ENCODE data around the gene ASIC2.

Gene ASIC2

DNA sequence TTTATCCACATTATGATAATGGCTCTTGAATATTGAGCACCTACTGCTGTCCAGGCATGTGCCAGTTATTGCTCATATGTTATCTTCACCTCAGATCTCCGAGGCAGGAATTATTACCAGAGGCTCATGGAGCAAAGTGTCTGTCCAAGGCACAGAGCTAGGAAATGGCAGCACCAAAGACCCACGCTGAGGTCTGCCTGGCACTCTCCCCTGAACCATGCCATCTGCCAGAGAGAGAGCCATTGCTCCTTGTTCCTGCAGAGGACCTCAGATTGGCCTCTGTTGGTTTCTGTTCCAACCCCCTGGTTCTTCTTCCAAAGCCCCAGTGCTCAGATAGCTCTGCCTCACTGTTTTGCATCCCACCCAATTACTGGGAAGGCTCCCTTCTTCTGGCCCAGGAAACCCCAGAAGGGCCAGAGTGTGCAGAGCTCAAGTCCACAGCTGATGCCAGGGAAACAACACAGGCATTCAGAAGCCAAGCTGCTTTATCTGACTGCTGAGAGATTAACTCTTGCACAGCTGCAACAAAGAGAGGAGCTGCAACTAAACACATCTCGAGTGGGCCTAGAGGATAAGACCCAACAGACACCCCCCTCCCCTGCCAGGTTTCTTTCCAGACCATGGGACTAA lies 5.9 kb downstream of the ASIC2 start:
- DNase-seq (ENCODE audit: low read depth), result no peak

GRCh38 chr17:33285413-33285812 lies 7.7 kb downstream of the ASIC2 start:
- DNase-seq (ENCODE audit: low read depth), result no peak

DNA sequence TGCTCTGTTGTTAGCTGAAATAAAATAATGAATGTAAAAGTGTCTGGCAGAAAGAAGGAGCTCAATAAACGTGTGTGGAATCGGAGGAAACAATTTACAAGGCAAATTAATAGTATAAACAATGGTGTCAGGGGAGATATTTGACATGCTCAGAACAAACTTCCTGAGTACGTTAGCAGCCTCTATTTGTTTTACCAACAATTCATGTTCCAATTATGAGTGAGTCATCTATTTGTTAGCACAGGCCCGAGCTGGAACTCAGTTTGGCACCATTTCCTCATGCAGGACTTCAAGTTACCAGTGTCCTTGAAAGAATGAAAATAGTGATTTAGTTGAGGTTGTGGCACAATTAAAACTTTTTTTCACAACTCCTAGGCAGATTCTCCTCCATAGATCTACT lies 9.1 kb downstream of the ASIC2 start:
- no peak for DNase-seq (ENCODE audit: low read depth)

DNA sequence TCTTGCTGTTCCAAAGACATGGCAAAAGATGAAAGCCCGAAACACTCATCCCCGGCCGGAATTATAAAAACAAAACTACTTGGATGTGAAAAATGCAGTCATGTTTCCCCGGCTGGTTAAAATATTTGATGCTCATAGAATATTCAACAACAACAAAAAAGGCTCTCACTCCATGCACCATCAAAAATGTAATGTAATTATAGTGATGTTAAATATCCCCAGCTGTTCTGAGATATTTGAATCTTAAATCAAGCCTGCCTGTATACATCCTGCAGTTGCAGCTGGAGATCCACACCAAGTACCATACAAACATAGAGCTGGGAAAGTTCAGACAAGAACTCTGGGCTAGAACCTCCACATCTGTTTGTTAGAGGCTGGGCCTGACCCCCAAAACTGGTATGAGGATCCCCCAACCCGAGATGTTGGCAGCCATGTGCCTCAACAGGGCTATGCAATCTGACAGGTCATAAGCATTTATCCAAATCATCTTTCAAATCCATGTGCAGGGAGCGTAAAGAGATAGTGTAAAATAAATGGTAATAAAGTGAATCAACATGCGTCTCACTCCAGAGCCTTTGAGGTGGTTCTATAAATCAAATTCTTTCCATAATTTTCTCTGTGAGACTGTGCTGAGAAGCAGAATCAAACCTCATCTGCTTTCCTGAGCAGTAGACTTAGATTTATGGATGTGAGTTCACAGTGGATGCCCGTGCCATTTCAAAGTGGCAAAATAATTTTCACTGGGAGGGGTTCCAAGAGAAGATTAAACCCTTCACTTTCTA lies 12.7 kb downstream of the ASIC2 start:
- DNase-seq (ENCODE audit: low read depth), result no peak

- DNase-seq (ENCODE audit: low read depth), result no peak
Observed at GRCh38 chr17:33277436-33278100, 15.5 kb downstream of the ASIC2 start.

DNA sequence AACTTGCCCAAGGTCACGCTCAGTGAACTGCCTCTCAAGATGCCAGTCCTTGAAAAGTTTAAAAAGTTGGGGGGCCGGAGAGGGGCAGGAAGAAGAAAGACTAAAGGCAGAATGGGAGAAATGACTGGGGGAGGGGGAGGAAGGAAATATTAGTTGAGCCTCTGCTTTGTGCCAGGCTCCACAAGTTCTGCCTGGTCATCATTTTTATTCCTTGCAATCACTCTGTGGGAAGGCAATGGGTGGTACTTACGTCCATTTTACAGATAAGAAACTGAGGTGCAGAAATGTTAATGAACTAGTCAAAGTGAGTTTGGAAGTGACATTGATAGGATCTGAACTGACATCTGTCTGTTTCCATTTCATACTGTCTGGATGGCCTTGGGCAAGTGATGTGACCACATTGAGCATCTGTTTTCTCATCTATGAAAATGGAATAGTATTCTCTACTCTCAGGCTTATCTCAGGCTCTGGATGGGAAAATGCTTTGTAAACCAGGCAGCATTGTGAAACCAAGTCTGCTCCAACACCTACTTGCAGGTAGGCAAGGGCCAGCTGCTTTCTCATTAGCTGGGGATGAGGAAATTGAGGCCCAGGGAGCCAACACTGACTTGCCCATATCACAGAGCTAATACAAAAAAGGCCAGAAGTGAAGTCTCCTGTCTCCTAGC lies 19.2 kb downstream of the ASIC2 start:
- DNase-seq (ENCODE audit: low read depth), result no peak

- no peak for DNase-seq (ENCODE audit: low read depth)
Observed at GRCh38 chr17:33273271-33273670, 19.8 kb downstream of the ASIC2 start.

- no peak for DNase-seq (ENCODE audit: low read depth)
Observed at GRCh38 chr17:33272438-33272837, 20.7 kb downstream of the ASIC2 start.

DNA sequence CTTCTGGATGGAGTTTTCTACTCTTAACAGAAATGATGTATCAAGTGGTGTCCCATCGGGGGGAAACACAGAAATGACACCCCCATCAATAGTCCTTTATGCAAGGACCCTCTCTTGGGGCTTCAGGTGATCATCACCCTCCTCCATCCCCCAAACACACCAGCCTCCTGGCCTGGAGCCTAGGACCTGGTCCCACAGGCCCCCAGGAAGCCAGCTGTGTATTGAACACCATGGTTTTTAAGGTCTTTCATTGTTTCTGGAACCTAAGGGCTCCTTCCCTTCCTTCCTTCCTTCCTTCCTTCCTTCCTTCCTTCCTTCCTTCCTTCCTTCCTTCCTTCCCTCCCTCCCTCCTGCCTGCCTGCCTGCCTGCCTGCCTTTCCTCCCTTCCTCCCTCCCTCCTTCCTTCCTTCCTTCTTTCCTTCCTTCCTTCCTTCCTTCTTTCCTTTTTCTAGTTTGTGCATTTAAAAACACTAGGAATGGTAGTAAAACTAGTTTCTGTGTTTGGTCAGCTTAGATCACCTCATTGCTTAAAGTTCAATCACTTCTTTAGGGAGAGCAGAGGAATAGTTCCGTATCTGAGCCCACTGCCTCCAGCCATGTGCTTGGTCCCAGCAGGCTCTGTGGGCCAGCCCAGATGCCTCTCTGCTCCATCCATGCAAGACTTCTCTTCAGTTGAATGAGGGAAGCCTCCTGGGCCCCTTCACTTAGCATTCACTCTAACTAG lies 23.6 kb downstream of the ASIC2 start:
- no peak for DNase-seq (ENCODE audit: low read depth)

DNA sequence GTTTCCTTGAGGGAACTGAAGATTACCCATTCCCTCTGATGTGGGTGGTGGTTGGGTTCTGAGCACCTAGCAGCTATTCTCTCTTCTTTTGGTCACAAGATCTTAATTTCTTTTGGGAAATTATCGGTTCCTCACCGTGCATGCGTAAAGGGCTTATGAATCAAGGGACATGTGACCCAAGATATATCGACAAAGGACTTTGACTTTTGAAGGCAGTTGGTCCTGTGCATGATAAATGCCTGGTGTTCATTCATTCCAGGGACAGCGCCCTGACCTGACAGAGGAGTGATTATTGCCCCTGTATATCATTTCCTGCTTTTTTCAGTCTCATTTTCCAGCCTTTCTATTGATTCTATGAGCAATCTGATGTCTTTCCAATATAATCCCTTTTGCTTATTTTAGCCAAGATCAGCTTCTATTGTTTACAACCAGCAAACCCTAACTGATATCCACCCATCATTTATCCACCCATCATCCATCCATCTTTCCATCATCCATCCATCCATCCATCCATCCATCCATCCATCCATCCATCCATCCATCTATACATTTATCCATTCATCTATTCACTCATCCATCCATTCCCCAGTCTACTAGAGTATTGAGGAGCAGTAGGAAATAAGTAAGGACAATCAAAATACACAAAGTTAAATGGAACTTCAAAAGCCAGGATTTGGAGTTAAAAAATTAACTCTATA lies 25.1 kb downstream of the ASIC2 start:
- no peak for DNase-seq (ENCODE audit: low read depth)

DNA sequence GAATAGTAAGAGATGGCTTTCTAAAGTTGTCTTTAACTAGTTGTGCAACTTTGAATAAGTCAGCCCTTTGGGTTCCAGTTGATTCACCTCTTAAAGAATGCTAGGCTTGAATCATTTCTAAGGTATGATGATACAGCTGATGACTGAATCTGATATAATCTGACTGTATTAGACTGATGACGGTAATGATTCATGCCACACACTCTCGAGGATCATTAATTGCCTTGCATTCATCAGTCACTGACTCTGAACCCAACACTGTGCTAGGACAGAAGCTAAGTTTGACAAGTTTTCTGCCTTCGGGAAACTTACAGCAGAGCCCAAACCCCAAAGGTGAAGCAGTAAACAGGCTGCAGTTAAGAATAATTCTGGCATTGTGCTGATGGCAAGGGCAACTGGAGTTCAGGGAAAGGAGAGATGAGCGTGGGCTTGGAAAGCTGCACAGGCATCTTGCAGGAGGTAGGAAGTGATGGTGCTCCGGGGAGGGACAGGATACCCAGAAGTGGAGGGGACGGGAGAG lies 25.8 kb downstream of the ASIC2 start:
- no peak for DNase-seq (ENCODE audit: low read depth)

DNA sequence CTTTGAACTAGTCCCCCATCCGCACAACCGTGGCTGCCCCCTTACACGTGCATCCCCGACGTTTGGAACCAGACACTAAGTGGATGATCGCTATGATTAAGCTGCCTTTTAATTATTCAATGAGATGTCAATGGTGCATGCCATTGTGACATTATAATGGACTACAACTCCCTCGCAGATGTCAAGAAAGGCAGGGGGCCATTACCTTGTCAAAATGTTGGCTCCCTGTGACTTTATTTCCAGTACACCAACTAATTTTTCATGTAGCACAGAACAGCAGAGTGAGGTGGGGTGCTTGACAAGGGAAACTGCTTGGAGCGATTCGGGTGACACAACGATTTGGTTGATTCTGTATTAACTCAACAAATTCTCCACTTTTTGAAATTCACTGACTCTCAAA lies 26.5 kb downstream of the ASIC2 start:
- no peak for DNase-seq (ENCODE audit: low read depth)

DNA sequence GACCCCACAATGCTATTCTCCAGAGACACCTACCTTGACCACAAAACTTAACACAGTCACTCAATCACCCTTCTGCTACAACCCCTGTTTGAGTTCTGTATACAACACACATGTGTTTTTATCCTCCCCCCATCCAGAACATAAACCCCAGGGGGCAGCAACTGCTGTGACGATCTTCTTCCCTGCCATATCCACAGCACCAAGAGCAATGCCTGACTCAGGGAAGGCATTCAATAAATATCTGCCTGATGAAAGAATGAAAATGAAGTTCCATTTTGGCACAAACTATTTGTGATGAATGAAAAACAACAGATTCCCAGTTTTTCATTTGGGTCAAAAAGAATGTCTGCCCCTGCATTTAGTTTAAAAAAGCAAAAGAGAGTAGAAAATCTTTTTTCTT lies 27.0 kb downstream of the ASIC2 start:
- DNase-seq (ENCODE audit: low read depth), result no peak

DNA sequence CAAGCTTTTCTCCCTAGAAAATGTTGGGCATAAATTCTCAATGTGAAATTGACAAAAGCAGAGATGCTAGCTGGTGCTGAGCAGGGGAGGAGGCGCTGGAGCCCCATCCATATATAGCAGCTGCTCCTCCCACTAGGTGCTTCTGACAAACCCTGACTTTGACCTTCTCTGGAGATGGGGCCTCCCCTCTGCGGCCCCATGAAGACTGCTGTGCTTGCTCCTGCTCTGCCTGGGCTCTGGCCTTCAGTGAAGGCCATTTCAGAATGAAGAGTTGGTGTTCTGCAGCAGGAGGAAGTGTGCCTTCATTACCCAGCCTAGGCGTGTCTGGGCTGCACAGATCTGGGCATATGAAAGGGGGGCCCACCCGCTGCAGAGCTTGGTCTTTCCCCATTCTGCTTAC lies 29.7 kb downstream of the ASIC2 start:
- DNase-seq (ENCODE audit: low read depth), result no peak

GRCh38 chr17:33262266-33263123 lies 30.6 kb downstream of the ASIC2 start:
- no peak for DNase-seq (ENCODE audit: low read depth)

DNA sequence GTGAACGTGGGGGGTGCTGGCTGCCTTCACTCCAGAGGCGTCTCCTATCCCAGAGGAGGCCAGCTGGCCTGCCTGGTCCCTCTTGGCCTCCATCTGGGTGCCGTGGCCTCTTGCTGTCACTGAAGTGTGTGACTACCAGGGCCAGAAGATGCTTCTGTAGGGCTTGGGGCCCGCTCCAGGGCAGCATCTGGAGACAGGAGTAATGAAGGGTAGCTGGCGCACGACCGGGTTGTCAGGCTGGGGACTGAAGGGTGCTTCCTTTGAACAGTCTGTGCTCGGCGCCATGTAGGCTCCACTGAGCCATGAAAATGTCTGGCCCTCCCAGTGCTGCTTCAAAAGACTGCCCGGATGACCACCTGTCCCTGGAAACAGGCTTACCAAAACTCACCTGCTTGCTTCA lies 31.3 kb downstream of the ASIC2 start:
- DNase-seq (ENCODE audit: low read depth), result no peak

DNA sequence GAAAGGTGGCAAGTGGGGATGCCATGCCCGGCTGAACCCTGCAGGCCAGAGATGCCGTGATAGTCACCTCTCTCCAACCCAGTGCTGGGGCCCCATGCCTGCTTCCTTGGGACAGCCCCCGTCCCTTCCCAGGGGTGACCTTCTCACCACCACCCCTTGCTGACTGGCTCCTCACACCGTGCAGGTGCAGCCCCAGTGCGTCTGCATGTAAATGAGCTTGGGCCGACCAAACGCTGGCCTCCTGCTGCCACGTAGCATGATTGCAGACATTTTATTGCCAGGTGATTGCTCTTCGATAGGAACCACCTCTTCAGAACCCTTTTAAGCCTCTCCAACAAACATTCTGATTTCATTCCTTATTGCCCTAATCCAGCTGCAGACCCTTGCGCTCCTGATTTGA lies 32.5 kb downstream of the ASIC2 start:
- DNase-seq (ENCODE audit: low read depth), result no peak

GRCh38 chr17:33258296-33258695 lies 34.8 kb downstream of the ASIC2 start:
- DNase-seq (ENCODE audit: low read depth), result no peak

GRCh38 chr17:33245183-33245582 lies 47.9 kb downstream of the ASIC2 start:
- no peak for DNase-seq (ENCODE audit: low read depth)

DNA sequence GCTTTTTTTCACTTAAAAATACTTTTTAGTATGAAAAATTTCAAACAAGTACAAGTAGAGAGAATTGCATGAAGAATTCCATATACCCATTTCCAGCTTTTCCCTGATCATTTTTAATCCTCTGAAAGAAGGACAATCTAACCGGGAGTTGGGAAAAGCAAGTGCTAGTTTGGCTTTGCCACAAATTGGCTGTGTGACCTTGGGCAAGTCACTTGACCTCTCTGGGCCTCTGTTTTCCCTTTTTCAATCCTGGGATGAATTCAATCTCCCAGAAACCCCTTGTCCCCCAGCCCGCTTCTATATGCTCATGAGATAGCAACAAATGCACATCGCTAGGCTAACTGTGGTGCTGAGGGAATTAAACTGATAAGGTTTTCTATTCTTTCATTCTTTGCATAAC lies 49.4 kb downstream of the ASIC2 start:
- no peak for DNase-seq (ENCODE audit: low read depth)
